HepG2 (cell line): ENCODE data around the gene ZNF593OS. TPM values are rescaled to one million over a fixed set of nuclear protein-coding genes. Genes with fewer than 3 reads are reported as not detected.

Experiments
- ATAC-seq: fragments of 200-7000 bp; cut with Tn5 transposase; 3 replicates; pipeline ENCODE4 v1.9.1; 2020; ENCODE audit warnings: mild to moderate bottlenecking, moderate library complexity
- BruUV-seq: library from RNA; stranded (reverse); fragments of 400-500 nt; replicated peaks from 2 replicates; lab custom pipeline; 2021; lab: Mats Ljungman, UMichigan
- CTCF ChIA-PET: fragments of 300-600 bp; formaldehyde crosslinking; extraction: SDS; loops from one replicate; lab custom pipeline; 2021; ENCODE audit warnings: low total read pairs, inconsistent platforms, low intra/inter-chr PET ratio; lab: Yijun Ruan, JAX
- POLR2A ChIA-PET: fragments of 350-600 bp; sonication (Branson Sonifier 250); formaldehyde crosslinking; loops from one replicate; lab custom pipeline; 2020; ENCODE audit warnings: antibody characterized with exemption, inconsistent platforms; lab: Yijun Ruan, JAX
- DNase-seq: peaks from one replicate; pipeline ENCODE4 v3.0.0-alpha.2; 2015; ENCODE audit warnings: low spot score
- FAIRE-seq: peaks from 3 replicates; lab custom pipeline; 2011; peaks lifted over from hg19 to GRCh38; lab: Jason Lieb, UNC
- H2AFZ ChIP-seq: one replicate; pipeline ENCODE4 v1.6.1; 2011; ENCODE audit warnings: low read length, inconsistent platforms
- H3K27ac ChIP-seq: fragments of 300-600 bp; 3 replicates; pipeline ENCODE4 v1.8.0; 2011; ENCODE audit warnings: mixed run types, mild to moderate bottlenecking, mixed read lengths, low read length, inconsistent platforms; ENCODE audit not compliant: insufficient read depth; ENCODE audit errors: extremely low read length
- H3K27me3 ChIP-seq, 2 experiments: fragments of 200-600 bp in 1 of 2; 2 replicates in 1 of 2; 3 replicates in 1 of 2; pipeline versions ENCODE4 v1.6.0 to v1.8.0; 2011; ENCODE audit warnings: low read length in 2 of 2, mild to moderate bottlenecking in 2 of 2, moderate library complexity in 2 of 2, inconsistent platforms in 1 of 2; ENCODE audit not compliant: insufficient read depth in 2 of 2, control insufficient read depth in 1 of 2
- H3K36me3 ChIP-seq, 2 experiments: fragments of 200-600 bp in 1 of 2; replicated peaks in 1 of 2; 2 replicates in 1 of 2; 3 replicates in 1 of 2; pipeline versions ENCODE4 v1.5.1 to v1.8.0; 2011; ENCODE audit warnings: low read length in 2 of 2, inconsistent platforms in 1 of 2; ENCODE audit not compliant: insufficient read depth in 2 of 2, control insufficient read depth in 1 of 2
- H3K4me1 ChIP-seq: 2 replicates; pipeline ENCODE4 v1.5.1; 2012; ENCODE audit warnings: low read length, inconsistent platforms; ENCODE audit not compliant: insufficient read depth
- H3K4me2 ChIP-seq: 2 replicates; pipeline ENCODE4 v1.6.0; 2011; ENCODE audit warnings: low read depth, low read length, inconsistent platforms
- H3K4me3 ChIP-seq, 3 experiments: fragments of 200-600 bp in 1 of 3; sonication (generic), shearing (Covaris generic) in 1 of 3; replicated peaks in 1 of 3; 2 replicates each; pipeline ENCODE4 v1.5.1; 2011 to 2016; ENCODE audit warnings: low read length in 3 of 3, inconsistent platforms in 2 of 3, low read depth in 2 of 3, mild to moderate bottlenecking in 2 of 3, control low read depth in 1 of 3, mixed read lengths in 1 of 3; ENCODE audit not compliant: insufficient read depth in 1 of 3
- H3K79me2 ChIP-seq: one replicate; pipeline ENCODE4 v1.6.1; 2011; ENCODE audit warnings: low read length, inconsistent platforms; ENCODE audit not compliant: insufficient read depth
- H3K9ac ChIP-seq: 2 replicates; pipeline ENCODE4 v1.6.0; 2011; ENCODE audit warnings: mild to moderate bottlenecking, low read depth, low read length, inconsistent platforms; ENCODE audit not compliant: insufficient read depth
- H3K9me3 ChIP-seq: 2 replicates; pipeline ENCODE4 v1.5.1; 2012; ENCODE audit warnings: mild to moderate bottlenecking, low read length
- H4K20me1 ChIP-seq: 2 replicates; pipeline ENCODE4 v1.6.0; 2011; ENCODE audit warnings: inconsistent platforms, mild to moderate bottlenecking, low read length, moderate library complexity; ENCODE audit not compliant: insufficient read depth
- FOSL2 ChIP-seq: sonication (generic); formaldehyde crosslinking; IDR thresholded peaks from 2 replicates; pipeline ENCODE4 v1.4.0; 2020; ENCODE audit warnings: missing genetic modification reagents
- FOXA3 ChIP-seq: IDR thresholded peaks from 2 replicates; pipeline ENCODE4 v1.6.1; 2016; ENCODE audit warnings: missing genetic modification reagents, missing compliant biosample characterization
- GATAD2A ChIP-seq: IDR thresholded peaks from 2 replicates; pipeline ENCODE4 v1.6.1; 2016
- GFI1 ChIP-seq: sonication (generic); formaldehyde crosslinking; IDR thresholded peaks from 2 replicates; pipeline ENCODE4 v1.5.0; 2020; ENCODE audit warnings: missing genetic modification reagents, mild to moderate bottlenecking, borderline replicate concordance
- KAT2B ChIP-seq: fragments of 150-350 bp; IDR thresholded peaks from 2 replicates; pipeline ENCODE4 v1.6.1; 2014; ENCODE audit warnings: low read depth, low read length, borderline replicate concordance
- MIXL1 ChIP-seq: IDR thresholded peaks from 2 replicates; pipeline ENCODE4 v1.6.1; 2016
- NR2F1 ChIP-seq, 2 experiments: fragments of 450-650 bp in 1 of 2; formaldehyde crosslinking in 1 of 2; IDR thresholded peaks; 2 replicates each; pipeline versions ENCODE4 v1.5.0 to v1.6.1; 2016 to 2020; ENCODE audit warnings: mild to moderate bottlenecking in 1 of 2, missing compliant biosample characterization in 1 of 2, missing genetic modification reagents in 1 of 2, moderate library complexity in 1 of 2
- PATZ1 ChIP-seq: sonication (generic); formaldehyde crosslinking; IDR thresholded peaks from 2 replicates; pipeline ENCODE4 v1.4.0; 2020; ENCODE audit warnings: missing genetic modification reagents
- ZNF567 ChIP-seq: sonication (generic); formaldehyde crosslinking; IDR thresholded peaks from 2 replicates; pipeline ENCODE4 v1.8.1; 2023; ENCODE audit warnings: mild to moderate bottlenecking, missing genetic modification reagents, borderline replicate concordance
- ZNF616 ChIP-seq: sonication (generic); formaldehyde crosslinking; IDR thresholded peaks from 2 replicates; pipeline ENCODE4 v1.5.0; 2020; ENCODE audit warnings: low read depth, mild to moderate bottlenecking, missing genetic modification reagents
- WGBS: methylation state at CpG from one replicate; pipeline ENCODE4 v1.1.6; 2017; ENCODE audit warnings: low lambda C conversion rate; 5-methylcytosine and 5-hydroxymethylcytosine counted together
- in situ Hi-C: cut with HindIII; loops from 2 replicates; pipeline ENCODE4 v1.10.0; 2017; ENCODE audit warnings: low pct_unique_long_range_greater_than_20kb; ENCODE audit not compliant: extremely low pct_ligation_motif_present
- intact Hi-C: fragments of 100-400 bp; cut with micrococcal nuclease; formaldehyde crosslinking; loops from one replicate; pipeline ENCODE4 v1.10.0; 2022; ENCODE audit not compliant: unreplicated experiment
- polyA plus RNA-seq, 8 experiments: library from polyadenylated mRNA; depleted of rRNA in 3 of 8; stranded (reverse) in 7 of 8; unstranded in 1 of 8; fragments of >200 nt; fragmentation: Illumina TruSeq in 4 of 8; extraction: Trizol in 4 of 8; gene quantifications; 2 replicates each; pipeline versions ENCODE4 v1.2.1 to v1.2.3, GENCODE V29; 2011 to 2016; ENCODE audit warnings: low read depth in 4 of 8, missing spikeins in 1 of 8, mixed read lengths in 1 of 8; ENCODE audit not compliant: insufficient read depth in 1 of 8
- total RNA-seq, 5 experiments: library from RNA; depleted of rRNA; stranded (reverse); fragments of >200 nt; fragmentation: Illumina TruSeq; extraction: Trizol; gene quantifications; 2 replicates each; pipeline ENCODE4 v1.2.3, GENCODE V29; 2016; ENCODE audit warnings: low read depth in 1 of 5

ZNF593OS gene
- total and polyA plus RNA-seq, 2 of the 13 experiments (the other 11 are each of a cell fraction or from before 2014, with no cell fraction given): not detected

- ATAC-seq (no peak), DNase-seq (no peak), FAIRE-seq (no peak)
- H3K9me3 ChIP-seq: no peaks in the 10 kb centered on the region
- CTCF ChIA-PET: no interaction called here
- H3K36me3 ChIP-seq: no peaks in the 10 kb centered on the region
- in situ Hi-C loops: no loop called here
- H3K27me3 ChIP-seq: no peaks in the 10 kb centered on the region
- POLR2A ChIA-PET: no interaction called here
- WGBS: 4% methylated on average over 3 of the region's 3 CpGs
- intact Hi-C loops: no loop called here
- no peaks in the 10 kb centered on the region for H3K79me2 ChIP-seq
- peak in 1 of 2 experiments; percentile 37; a peak in 1 of 4 replicates for TF ChIP-seq NR2F1 (CRISPR knock-in tag; IDR thresholded peaks at IDR 0.05)
- peak; percentile 47 for TF ChIP-seq FOSL2 (CRISPR knock-in tag)
- peak; percentile 25; the same call in 1 of the 2 replicates for TF ChIP-seq GATAD2A (CRISPR knock-in tag)
- TF ChIP-seq ZNF567 (CRISPR knock-in tag): no peak
- TF ChIP-seq KAT2B: peak; percentile 98
- no peak for TF ChIP-seq PATZ1 (CRISPR knock-in tag)
- no peak for TF ChIP-seq ZNF616 (CRISPR knock-in tag)
- TF ChIP-seq MIXL1 (CRISPR knock-in tag): no peak
- TF ChIP-seq GFI1 (CRISPR knock-in tag): peak; percentile 47; the same call in 1 of the 2 replicates
- peak; percentile 32; the same call in 1 of the 2 replicates for TF ChIP-seq FOXA3
- H3K4me1 ChIP-seq: 0 out of 2 replicates have a peak, but pooled peaks cover 9% of the 10 kb centered on the region
- no peak overlapping the region for H3K9ac ChIP-seq
- no peak overlapping the region for H2AFZ ChIP-seq
- H3K4me3 ChIP-seq: no peak overlapping the region
- H4K20me1 ChIP-seq: no peaks in the 10 kb centered on the region
- no peak overlapping the region for H3K27ac ChIP-seq
- H3K4me2 ChIP-seq: no peak overlapping the region
- BruUV-seq: no TSS peak
These were observed 37.2 kb downstream of the ZNF593OS start for GRCh38 chr1:26134466-26134865.
